Trophoblast cell (in vitro differentiated cells and primary cell): ENCODE measurements around the gene ADARB2.

Experiments used
- DNase-seq, 2 donors: peaks; one replicate each; pipeline ENCODE4 v3.0.0-alpha.2; 2016
- H2AFZ ChIP-seq: 2 replicates; pipeline ENCODE4 v1.6.1; 2013; ENCODE audit warnings: low read length, moderate library complexity, mild to moderate bottlenecking; ENCODE audit not compliant: insufficient read depth, poor library complexity
- H2AK5ac ChIP-seq: 2 replicates; pipeline ENCODE4 v1.6.1; 2013; ENCODE audit warnings: mild to moderate bottlenecking, low read length
- H2BK120ac ChIP-seq: 2 replicates; pipeline ENCODE4 v1.6.1; 2013; ENCODE audit warnings: low read length, mild to moderate bottlenecking, moderate library complexity; ENCODE audit not compliant: insufficient read depth, poor library complexity
- H2BK12ac ChIP-seq: 2 replicates; pipeline ENCODE4 v1.6.1; 2013; ENCODE audit warnings: mild to moderate bottlenecking, low read length, moderate library complexity
- H2BK5ac ChIP-seq: 2 replicates; pipeline ENCODE4 v1.6.1; 2013; ENCODE audit warnings: low read length, low read depth, moderate library complexity, mild to moderate bottlenecking; ENCODE audit not compliant: poor library complexity
- H3K14ac ChIP-seq: 2 replicates; pipeline ENCODE4 v1.6.1; 2013; ENCODE audit warnings: mild to moderate bottlenecking, low read length
- H3K18ac ChIP-seq: 2 replicates; pipeline ENCODE4 v1.6.1; 2013; ENCODE audit warnings: mild to moderate bottlenecking, low read length
- H3K23ac ChIP-seq: 2 replicates; pipeline ENCODE4 v1.6.1; 2013; ENCODE audit warnings: low read length
- H3K27ac ChIP-seq: 2 replicates; pipeline ENCODE4 v1.5.1; 2013; ENCODE audit warnings: low read depth, mild to moderate bottlenecking, inconsistent platforms, low read length, moderate library complexity
- H3K27me3 ChIP-seq: 2 replicates; pipeline ENCODE4 v1.6.1; 2013; ENCODE audit warnings: inconsistent platforms, mild to moderate bottlenecking, low read length, moderate library complexity; ENCODE audit not compliant: insufficient read depth
- H3K36me3 ChIP-seq, 2 experiments: 1 replicate in 1 of 2; 2 replicates in 1 of 2; pipeline ENCODE4 v1.6.1; 2013; ENCODE audit warnings: low read length in 2 of 2, mild to moderate bottlenecking in 2 of 2, moderate library complexity in 1 of 2; ENCODE audit not compliant: insufficient read depth in 2 of 2, control insufficient read depth in 1 of 2
- H3K4ac ChIP-seq: 2 replicates; pipeline ENCODE4 v1.6.1; 2013; ENCODE audit warnings: low read depth, mild to moderate bottlenecking, low read length, moderate library complexity
- H3K4me1 ChIP-seq, 2 experiments: 1 replicate in 1 of 2; 2 replicates in 1 of 2; pipeline ENCODE4 v1.6.1; 2013; ENCODE audit warnings: low read length in 2 of 2, mild to moderate bottlenecking in 2 of 2, moderate library complexity in 1 of 2; ENCODE audit not compliant: insufficient read depth in 2 of 2, control insufficient read depth in 1 of 2
- H3K4me2 ChIP-seq: 2 replicates; pipeline ENCODE4 v1.6.1; 2013; ENCODE audit warnings: inconsistent platforms, mild to moderate bottlenecking, low read length, moderate library complexity
- H3K4me3 ChIP-seq: 2 replicates; pipeline ENCODE4 v1.5.1; 2013; ENCODE audit warnings: mild to moderate bottlenecking, low read depth, low read length, inconsistent platforms
- H3K79me1 ChIP-seq: one replicate; pipeline ENCODE4 v1.6.1; 2013; ENCODE audit warnings: low read length
- H3K79me2 ChIP-seq: 2 replicates; pipeline ENCODE4 v1.6.1; 2013; ENCODE audit warnings: low read length, mild to moderate bottlenecking; ENCODE audit not compliant: control insufficient read depth, insufficient read depth, poor library complexity
- H3K9ac ChIP-seq: 2 replicates; pipeline ENCODE4 v1.6.1; 2013; ENCODE audit warnings: mild to moderate bottlenecking, low read length
- H3K9me3 ChIP-seq: 2 replicates; pipeline ENCODE4 v1.6.1; 2013; ENCODE audit warnings: low read depth, mild to moderate bottlenecking, control low read depth, inconsistent platforms, low read length; ENCODE audit not compliant: insufficient read depth
- H4K12ac ChIP-seq: 2 replicates; pipeline ENCODE4 v1.6.1; 2013; ENCODE audit warnings: low read depth, mild to moderate bottlenecking, low read length, moderate library complexity
- H4K8ac ChIP-seq: 2 replicates; pipeline ENCODE4 v1.6.1; 2013; ENCODE audit warnings: low read depth, mild to moderate bottlenecking, low read length, moderate library complexity
- H4K91ac ChIP-seq: one replicate; pipeline ENCODE4 v1.6.1; 2013; ENCODE audit warnings: low read depth, mild to moderate bottlenecking, low read length, moderate library complexity
- WGBS: extraction: QIAGEN DNeasy Blood & Tissue Kit; methylation state at CpG from one replicate; pipeline ENCODE4 v1.1.7; 2013; ENCODE audit warnings: missing lambda C conversion rate; ENCODE audit not compliant: insufficient read length, insufficient coverage; ENCODE audit errors: extremely low coverage; 5-methylcytosine and 5-hydroxymethylcytosine counted together

ADARB2 gene

GRCh38 chr10:1216574-1217236, 520.6 kb downstream of the ADARB2 start:
- no peak overlapping the region for H4K12ac ChIP-seq
- H2BK120ac ChIP-seq, result no peak overlapping the region
- no peak overlapping the region for H3K23ac ChIP-seq
- no peak overlapping the region for H4K91ac ChIP-seq
- no peak overlapping the region for H2BK5ac ChIP-seq
- no peak overlapping the region for H3K4ac ChIP-seq
- H3K79me1 ChIP-seq, result no peaks in the 10 kb centered on the region
- peaks cover 12% of the 10 kb centered on the region for H3K9me3 ChIP-seq
- no peaks in the 10 kb centered on the region for H3K79me2 ChIP-seq
- H3K18ac ChIP-seq, result no peak overlapping the region
- no peak overlapping the region for H3K27ac ChIP-seq
- no peaks in the 10 kb centered on the region for H3K4me1 ChIP-seq
- H3K4me3 ChIP-seq, result no peak overlapping the region
- H2BK12ac ChIP-seq, result no peak overlapping the region
- no peak overlapping the region for H3K9ac ChIP-seq
- no CpG with 5 or more reads among the region's 31 CpGs for WGBS
- no peak overlapping the region for H4K8ac ChIP-seq
- H3K4me2 ChIP-seq, result no peak overlapping the region
- H3K14ac ChIP-seq, result no peak overlapping the region
- H2AK5ac ChIP-seq, result no peak overlapping the region
- H3K27me3 ChIP-seq, result no peaks in the 10 kb centered on the region
- H2AFZ ChIP-seq, result no peak overlapping the region
- no peak for DNase-seq
- H3K36me3 ChIP-seq, result no peaks in the 10 kb centered on the region

DNA sequence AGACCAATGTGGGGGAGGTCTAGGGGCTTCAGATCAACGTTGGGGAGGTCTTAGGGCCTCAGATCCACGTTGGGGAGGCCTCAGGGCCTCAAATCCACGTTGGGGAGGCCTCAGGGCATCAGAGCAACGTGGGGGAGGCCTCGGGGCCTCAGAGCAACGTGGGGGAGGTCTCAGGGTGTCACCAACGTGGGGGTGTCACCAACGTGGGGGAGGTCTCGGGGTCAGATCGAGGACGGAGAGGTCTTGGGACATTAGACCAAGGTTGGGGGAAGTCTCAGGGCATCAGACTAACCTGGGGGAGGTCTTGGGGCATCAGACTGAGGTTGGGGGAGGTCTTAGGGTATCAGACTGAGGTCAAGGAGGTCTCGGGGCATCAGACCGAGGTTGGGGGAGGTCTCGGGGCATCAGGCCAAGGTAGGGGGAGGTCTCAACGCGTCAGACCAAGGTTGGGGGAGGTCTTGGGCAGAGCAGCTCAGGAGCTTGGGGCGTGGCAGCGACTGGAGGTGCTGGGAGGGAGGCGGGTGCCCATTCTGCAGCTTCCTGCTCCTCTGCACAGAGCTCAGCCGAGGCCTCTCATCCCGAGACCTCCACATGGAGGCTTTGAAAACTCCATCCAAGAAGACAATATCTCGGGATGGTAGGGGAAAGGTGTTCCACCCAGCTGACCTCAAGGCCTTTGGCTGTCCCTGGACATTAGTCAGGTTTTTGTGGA, 521.3 kb downstream of the ADARB2 start:
- Histone ChIP-seq H3K4me1 (no peaks in the 10 kb centered on the region), H2AK5ac (no peak overlapping the region), H3K23ac (no peak overlapping the region), H3K27ac (no peak overlapping the region), H3K4me2 (no peak overlapping the region), H3K4ac (no peak overlapping the region), H2BK5ac (no peak overlapping the region), H3K4me3 (no peak overlapping the region), H3K79me1 (no peaks in the 10 kb centered on the region), H4K91ac (no peak overlapping the region), H4K12ac (no peak overlapping the region), H2BK120ac (no peak overlapping the region), H4K8ac (no peak overlapping the region), H2AFZ (no peak overlapping the region), H3K27me3 (no peaks in the 10 kb centered on the region), H3K9ac (no peak overlapping the region), H3K9me3 (peaks cover 11% of the 10 kb centered on the region), H2BK12ac (no peak overlapping the region), H3K36me3 (no peaks in the 10 kb centered on the region), H3K18ac (no peak overlapping the region), H3K79me2 (no peaks in the 10 kb centered on the region), H3K14ac (no peak overlapping the region)
- DNase-seq, result no peak
- no CpG with 5 or more reads among the region's 22 CpGs for WGBS

GRCh38 chr10:1214882-1215540, 522.3 kb downstream of the ADARB2 start:
- H3K36me3 ChIP-seq, result no peaks in the 10 kb centered on the region
- H3K79me1 ChIP-seq, result no peaks in the 10 kb centered on the region
- H3K14ac ChIP-seq, result no peak overlapping the region
- no peak overlapping the region for H2BK12ac ChIP-seq
- no peak overlapping the region for H3K4me2 ChIP-seq
- no peaks in the 10 kb centered on the region for H3K4me1 ChIP-seq
- no peak overlapping the region for H4K8ac ChIP-seq
- no peak overlapping the region for H2BK120ac ChIP-seq
- no CpG with 5 or more reads among the region's 16 CpGs for WGBS
- H3K4ac ChIP-seq, result no peak overlapping the region
- H3K27ac ChIP-seq, result no peak overlapping the region
- H2BK5ac ChIP-seq, result no peak overlapping the region
- H3K4me3 ChIP-seq, result no peak overlapping the region
- H3K23ac ChIP-seq, result no peak overlapping the region
- peaks cover 5% of the 10 kb centered on the region for H3K9me3 ChIP-seq
- no peak overlapping the region for H3K9ac ChIP-seq
- H2AK5ac ChIP-seq, result no peak overlapping the region
- DNase-seq, result no peak
- no peak overlapping the region for H4K12ac ChIP-seq
- H3K27me3 ChIP-seq, result no peaks in the 10 kb centered on the region
- H4K91ac ChIP-seq, result no peak overlapping the region
- H2AFZ ChIP-seq, result no peak overlapping the region
- no peak overlapping the region for H3K18ac ChIP-seq
- H3K79me2 ChIP-seq, result no peaks in the 10 kb centered on the region

DNA sequence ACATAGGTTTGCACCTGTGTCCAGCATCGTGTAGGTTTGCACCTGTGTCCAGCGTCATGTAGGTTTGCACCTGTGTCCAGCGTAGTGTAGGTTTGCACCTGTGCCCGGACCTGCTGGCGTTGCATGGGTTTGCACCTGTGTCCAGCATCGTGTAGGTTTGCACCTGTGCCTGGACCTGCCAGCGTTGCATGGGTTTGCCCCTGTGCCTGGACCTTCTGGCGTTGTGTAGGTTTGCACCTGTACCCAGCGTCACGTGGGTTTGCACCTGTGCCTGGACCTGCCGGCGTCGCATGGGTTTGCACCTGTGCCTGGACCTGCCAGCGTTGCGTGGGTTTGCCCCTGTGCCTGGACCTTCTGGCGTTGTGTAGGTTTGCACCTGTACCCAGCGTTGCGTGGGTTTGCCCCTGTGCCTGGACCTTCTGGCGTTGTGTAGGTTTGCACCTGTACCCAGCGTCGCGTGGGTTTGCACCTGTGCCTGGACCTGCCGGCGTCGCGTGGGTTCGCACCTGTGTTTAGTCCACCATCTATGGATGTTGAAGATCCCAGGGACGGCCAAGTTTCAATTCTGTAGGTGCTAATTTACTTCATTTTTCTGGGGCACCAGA, 523.2 kb downstream of the ADARB2 start:
- no peak overlapping the region for H3K18ac ChIP-seq
- H3K36me3 ChIP-seq, result no peaks in the 10 kb centered on the region
- H3K27ac ChIP-seq, result no peak overlapping the region
- no peak overlapping the region for H3K9ac ChIP-seq
- H4K12ac ChIP-seq, result no peak overlapping the region
- H3K79me1 ChIP-seq, result no peaks in the 10 kb centered on the region
- no peak overlapping the region for H2BK12ac ChIP-seq
- H3K4me3 ChIP-seq, result no peak overlapping the region
- no peak overlapping the region for H3K4ac ChIP-seq
- no peak overlapping the region for H2AK5ac ChIP-seq
- no peak overlapping the region for H3K23ac ChIP-seq
- H3K4me2 ChIP-seq, result no peak overlapping the region
- H3K79me2 ChIP-seq, result no peaks in the 10 kb centered on the region
- no peaks in the 10 kb centered on the region for H3K27me3 ChIP-seq
- no peak overlapping the region for H2BK5ac ChIP-seq
- no peak for DNase-seq
- H2BK120ac ChIP-seq, result no peak overlapping the region
- peaks cover 7% of the 10 kb centered on the region for H3K9me3 ChIP-seq
- no peak overlapping the region for H2AFZ ChIP-seq
- no peaks in the 10 kb centered on the region for H3K4me1 ChIP-seq
- H4K8ac ChIP-seq, result no peak overlapping the region
- H3K14ac ChIP-seq, result no peak overlapping the region
- no CpG with 5 or more reads among the region's 28 CpGs for whole genome bisulfite sequencing
- H4K91ac ChIP-seq, result no peak overlapping the region
